Keratinocyte (primary cell): ENCODE measurements around the gene PLEKHD1. TPM values are rescaled to one million over a fixed set of nuclear protein-coding genes. Genes with fewer than 3 reads are reported as not detected.

Experiments
- DNase-seq: peaks from one replicate; pipeline ENCODE4 v3.0.0-alpha.2; 2011; ENCODE audit warnings: low read depth, missing footprints, low spot score
- FAIRE-seq: peaks from 2 replicates; lab custom pipeline; 2011; peaks lifted over from hg19 to GRCh38; lab: Jason Lieb, UNC
- H2AFZ ChIP-seq: 2 replicates; pipeline ENCODE4 v1.6.0; 2012; ENCODE audit warnings: low read length, control low read depth, inconsistent platforms; ENCODE audit not compliant: control insufficient read depth
- H3K27ac ChIP-seq: 2 replicates; pipeline ENCODE4 v1.5.1; 2011; ENCODE audit warnings: low read length; ENCODE audit not compliant: control insufficient read depth, insufficient read depth
- H3K27me3 ChIP-seq: 3 replicates; pipeline ENCODE4 v1.6.0; 2011; ENCODE audit warnings: low read length; ENCODE audit not compliant: control insufficient read depth, insufficient read depth; ENCODE audit errors: extremely low read depth
- H3K36me3 ChIP-seq, 2 experiments: 2 replicates in 1 of 2; 3 replicates in 1 of 2; pipeline ENCODE4 v1.5.1; 2011; ENCODE audit warnings: low read length in 2 of 2, mild to moderate bottlenecking in 1 of 2; ENCODE audit not compliant: control insufficient read depth in 2 of 2, insufficient read depth in 2 of 2; ENCODE audit errors: extremely low read depth in 1 of 2
- H3K4me1 ChIP-seq: 3 replicates; pipeline ENCODE4 v1.5.1; 2011; ENCODE audit warnings: low read length; ENCODE audit not compliant: control insufficient read depth, insufficient read depth; ENCODE audit errors: extremely low read depth
- H3K4me2 ChIP-seq: 3 replicates; pipeline ENCODE4 v1.6.0; 2011; ENCODE audit warnings: low read depth, low read length; ENCODE audit not compliant: control insufficient read depth, insufficient read depth; ENCODE audit errors: extremely low read depth
- H3K4me3 ChIP-seq, 3 experiments: fragments of 200-600 bp in 1 of 3; sonication (generic) in 1 of 3; 2 replicates in 2 of 3; 3 replicates in 1 of 3; pipeline ENCODE4 v1.5.1; 2011 to 2016; ENCODE audit warnings: low read length in 3 of 3, mild to moderate bottlenecking in 3 of 3, control low read depth in 2 of 3, inconsistent platforms in 1 of 3, low read depth in 1 of 3, mixed read lengths in 1 of 3, mixed run types in 1 of 3, moderate library complexity in 1 of 3; ENCODE audit not compliant: control insufficient read depth in 2 of 3, insufficient read depth in 2 of 3; ENCODE audit errors: extremely low read depth in 1 of 3
- H3K79me2 ChIP-seq: 2 replicates; pipeline ENCODE4 v1.6.0; 2012; ENCODE audit warnings: low read length; ENCODE audit not compliant: control insufficient read depth, insufficient read depth
- H3K9ac ChIP-seq: 3 replicates; pipeline ENCODE4 v1.6.0; 2011; ENCODE audit warnings: low read length; ENCODE audit not compliant: control insufficient read depth, insufficient read depth; ENCODE audit errors: extremely low read depth
- H3K9me1 ChIP-seq: 3 replicates; pipeline ENCODE4 v1.6.0; 2011; ENCODE audit warnings: low read length; ENCODE audit not compliant: control insufficient read depth, insufficient read depth; ENCODE audit errors: extremely low read depth
- H3K9me3 ChIP-seq: 2 replicates; pipeline ENCODE4 v1.5.1; 2012; ENCODE audit warnings: low read depth, low read length; ENCODE audit not compliant: control insufficient read depth
- H4K20me1 ChIP-seq: 3 replicates; pipeline ENCODE4 v1.6.0; 2011; ENCODE audit warnings: low read length; ENCODE audit not compliant: control insufficient read depth, insufficient read depth; ENCODE audit errors: extremely low read depth
- CTCF ChIP-seq, 3 experiments: IDR thresholded peaks in 1 of 3; conservative IDR thresholded peaks in 1 of 3; optimal IDR thresholded peaks in 1 of 3; 2 replicates in 2 of 3; 3 replicates in 1 of 3; pipeline versions ENCODE3 to v1.5.1; 2011; ENCODE audit warnings: low read length in 3 of 3, mild to moderate bottlenecking in 3 of 3, moderate library complexity in 2 of 3, control low read depth in 1 of 3, inconsistent platforms in 1 of 3; ENCODE audit not compliant: insufficient read depth in 2 of 3; ENCODE audit errors: extremely low read depth in 1 of 3
- EZH2 ChIP-seq: IDR thresholded peaks from one replicate; pipeline ENCODE4 v1.6.1; 2012; ENCODE audit warnings: inconsistent platforms, mild to moderate bottlenecking, low read length, moderate library complexity
- dilution Hi-C: fragments of 300-500 bp; cut with MboI; formaldehyde crosslinking; loops from one replicate; pipeline ENCODE4 v1.7.0; 2020; ENCODE audit warnings: low sequenced_read_pairs; ENCODE audit not compliant: extremely low pct_ligation_motif_present
- polyA plus RNA-seq, 5 experiments: library from polyadenylated mRNA; depleted of rRNA in 3 of 5; stranded (reverse) in 3 of 5; stranded (forward) in 1 of 5; unstranded in 1 of 5; fragments of >200 nt; gene quantifications; 1 replicate in 1 of 5; 2 replicates in 3 of 5; 3 replicates in 1 of 5; pipeline versions ENCODE4 v1.2.1 to v1.2.3, GENCODE V29; 2011 to 2012; ENCODE audit warnings: missing spikeins in 2 of 5, low read depth in 1 of 5, low replicate concordance in 1 of 5

Gene PLEKHD1
- polyA plus RNA-seq, 1 donor (not counting 4 experiments of a cell fraction or from before 2014, with no cell fraction given) = 0.01 TPM

DNA sequence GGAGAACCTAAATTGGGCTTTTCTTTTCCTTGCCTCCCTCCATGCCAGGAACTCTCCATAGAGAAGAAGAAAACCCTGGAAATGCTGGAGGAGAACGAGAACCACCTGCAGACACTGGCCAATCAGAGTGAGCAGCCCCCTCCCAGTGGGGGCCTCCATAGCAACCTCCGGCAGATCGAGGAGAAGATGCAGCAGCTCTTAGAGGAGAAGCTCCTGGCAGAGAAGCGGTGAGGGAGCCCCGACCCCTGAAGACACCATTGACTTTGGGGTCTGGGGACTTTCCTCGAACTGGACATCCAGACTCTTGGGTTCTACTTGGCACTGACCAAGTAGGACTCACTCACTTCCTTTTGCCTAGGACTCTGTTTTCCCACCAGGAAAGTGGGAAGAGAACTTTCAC is 41.4 kb downstream of the PLEKHD1 start:
- Histone ChIP-seq H3K36me3 (no peaks in the 10 kb centered on the region), H3K9ac (no peak overlapping the region)

GRCh38 chr14:69527635-69528034 is 43.1 kb downstream of the PLEKHD1 start:
- no peaks in the 10 kb centered on the region for H3K9me1 ChIP-seq
- FAIRE-seq (no peak), DNase-seq (no peak)
- dilution Hi-C loops = no loop called here
- no peak overlapping the region for H2AFZ ChIP-seq
- no peaks in the 10 kb centered on the region for H3K9me3 ChIP-seq
- no peak overlapping the region for H3K9ac ChIP-seq
- peaks cover 2% of the 10 kb centered on the region for H3K4me1 ChIP-seq
- H3K4me2 ChIP-seq = no peak overlapping the region
- peaks cover 11% of the 10 kb centered on the region for H3K27me3 ChIP-seq
- no peak overlapping the region for H3K4me3 ChIP-seq
- no peaks in the 10 kb centered on the region for H3K79me2 ChIP-seq
- H3K27ac ChIP-seq = no peak overlapping the region
- H3K36me3 ChIP-seq = no peaks in the 10 kb centered on the region
- no peak for TF ChIP-seq EZH2
- TF ChIP-seq CTCF (optimal IDR thresholded peaks at IDR 0.05 in 1 of 3, IDR thresholded peaks at IDR 0.05 in 1 of 3, conservative IDR thresholded peaks at IDR 0.05 in 1 of 3; ENCODE audit: extremely low read depth in 1 of 3, insufficient read depth in 2 of 3, low read length in 3 of 3) = no peak
- no peaks in the 10 kb centered on the region for H4K20me1 ChIP-seq

More for the DNA sequence above, 41.4 kb downstream of the PLEKHD1 start:
- H3K9me3 ChIP-seq = no peaks in the 10 kb centered on the region
- H2AFZ ChIP-seq = no peak overlapping the region
- DNase-seq = no peak
- H4K20me1 ChIP-seq = no peaks in the 10 kb centered on the region
- no peaks in the 10 kb centered on the region for H3K4me1 ChIP-seq
- no peak overlapping the region for H3K27ac ChIP-seq
- H3K4me2 ChIP-seq = no peak overlapping the region
- H3K79me2 ChIP-seq = no peaks in the 10 kb centered on the region
- H3K27me3 ChIP-seq = peaks cover 11% of the 10 kb centered on the region
- H3K9me1 ChIP-seq = no peaks in the 10 kb centered on the region
- no peak for FAIRE-seq
- dilution Hi-C loops = no loop called here
- TF ChIP-seq CTCF (optimal IDR thresholded peaks at IDR 0.05 in 1 of 3, IDR thresholded peaks at IDR 0.05 in 1 of 3, conservative IDR thresholded peaks at IDR 0.05 in 1 of 3; ENCODE audit: extremely low read depth in 1 of 3, insufficient read depth in 2 of 3, low read length in 3 of 3) (no peak), EZH2 (no peak)
- no peak overlapping the region for H3K4me3 ChIP-seq
